NB4 (cell line): ENCODE results near the gene SMAD7.

Source experiments
- POLR2A ChIP-seq: IDR thresholded peaks from 2 replicates; pipeline ENCODE4 v1.6.1; 2011; ENCODE audit warnings: mild to moderate bottlenecking; ENCODE audit not compliant: insufficient read length; ENCODE audit errors: extremely low read depth
- TF ChIP-seq, protein P1 (sequence below): IDR thresholded peaks from one replicate; pipeline ENCODE4 v1.5.1; 2012; ENCODE audit warnings: low read depth, low read length

GRCh38 chr18:48994044-48994651, 43.4 kb upstream of the SMAD7 start:
- TF ChIP-seq, protein P1, sequence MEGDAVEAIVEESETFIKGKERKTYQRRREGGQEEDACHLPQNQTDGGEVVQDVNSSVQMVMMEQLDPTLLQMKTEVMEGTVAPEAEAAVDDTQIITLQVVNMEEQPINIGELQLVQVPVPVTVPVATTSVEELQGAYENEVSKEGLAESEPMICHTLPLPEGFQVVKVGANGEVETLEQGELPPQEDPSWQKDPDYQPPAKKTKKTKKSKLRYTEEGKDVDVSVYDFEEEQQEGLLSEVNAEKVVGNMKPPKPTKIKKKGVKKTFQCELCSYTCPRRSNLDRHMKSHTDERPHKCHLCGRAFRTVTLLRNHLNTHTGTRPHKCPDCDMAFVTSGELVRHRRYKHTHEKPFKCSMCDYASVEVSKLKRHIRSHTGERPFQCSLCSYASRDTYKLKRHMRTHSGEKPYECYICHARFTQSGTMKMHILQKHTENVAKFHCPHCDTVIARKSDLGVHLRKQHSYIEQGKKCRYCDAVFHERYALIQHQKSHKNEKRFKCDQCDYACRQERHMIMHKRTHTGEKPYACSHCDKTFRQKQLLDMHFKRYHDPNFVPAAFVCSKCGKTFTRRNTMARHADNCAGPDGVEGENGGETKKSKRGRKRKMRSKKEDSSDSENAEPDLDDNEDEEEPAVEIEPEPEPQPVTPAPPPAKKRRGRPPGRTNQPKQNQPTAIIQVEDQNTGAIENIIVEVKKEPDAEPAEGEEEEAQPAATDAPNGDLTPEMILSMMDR = no peak
- no peak for TF ChIP-seq POLR2A
